ENCODE results near the gene DPP3.
"Not testable (repeated sequence)": the region's sequence is repeated elsewhere in the genome, so short reads cannot be mapped to it uniquely, and the experiment has no call there.

DPP3 gene, protein sequence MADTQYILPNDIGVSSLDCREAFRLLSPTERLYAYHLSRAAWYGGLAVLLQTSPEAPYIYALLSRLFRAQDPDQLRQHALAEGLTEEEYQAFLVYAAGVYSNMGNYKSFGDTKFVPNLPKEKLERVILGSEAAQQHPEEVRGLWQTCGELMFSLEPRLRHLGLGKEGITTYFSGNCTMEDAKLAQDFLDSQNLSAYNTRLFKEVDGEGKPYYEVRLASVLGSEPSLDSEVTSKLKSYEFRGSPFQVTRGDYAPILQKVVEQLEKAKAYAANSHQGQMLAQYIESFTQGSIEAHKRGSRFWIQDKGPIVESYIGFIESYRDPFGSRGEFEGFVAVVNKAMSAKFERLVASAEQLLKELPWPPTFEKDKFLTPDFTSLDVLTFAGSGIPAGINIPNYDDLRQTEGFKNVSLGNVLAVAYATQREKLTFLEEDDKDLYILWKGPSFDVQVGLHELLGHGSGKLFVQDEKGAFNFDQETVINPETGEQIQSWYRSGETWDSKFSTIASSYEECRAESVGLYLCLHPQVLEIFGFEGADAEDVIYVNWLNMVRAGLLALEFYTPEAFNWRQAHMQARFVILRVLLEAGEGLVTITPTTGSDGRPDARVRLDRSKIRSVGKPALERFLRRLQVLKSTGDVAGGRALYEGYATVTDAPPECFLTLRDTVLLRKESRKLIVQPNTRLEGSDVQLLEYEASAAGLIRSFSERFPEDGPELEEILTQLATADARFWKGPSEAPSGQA

DNA sequence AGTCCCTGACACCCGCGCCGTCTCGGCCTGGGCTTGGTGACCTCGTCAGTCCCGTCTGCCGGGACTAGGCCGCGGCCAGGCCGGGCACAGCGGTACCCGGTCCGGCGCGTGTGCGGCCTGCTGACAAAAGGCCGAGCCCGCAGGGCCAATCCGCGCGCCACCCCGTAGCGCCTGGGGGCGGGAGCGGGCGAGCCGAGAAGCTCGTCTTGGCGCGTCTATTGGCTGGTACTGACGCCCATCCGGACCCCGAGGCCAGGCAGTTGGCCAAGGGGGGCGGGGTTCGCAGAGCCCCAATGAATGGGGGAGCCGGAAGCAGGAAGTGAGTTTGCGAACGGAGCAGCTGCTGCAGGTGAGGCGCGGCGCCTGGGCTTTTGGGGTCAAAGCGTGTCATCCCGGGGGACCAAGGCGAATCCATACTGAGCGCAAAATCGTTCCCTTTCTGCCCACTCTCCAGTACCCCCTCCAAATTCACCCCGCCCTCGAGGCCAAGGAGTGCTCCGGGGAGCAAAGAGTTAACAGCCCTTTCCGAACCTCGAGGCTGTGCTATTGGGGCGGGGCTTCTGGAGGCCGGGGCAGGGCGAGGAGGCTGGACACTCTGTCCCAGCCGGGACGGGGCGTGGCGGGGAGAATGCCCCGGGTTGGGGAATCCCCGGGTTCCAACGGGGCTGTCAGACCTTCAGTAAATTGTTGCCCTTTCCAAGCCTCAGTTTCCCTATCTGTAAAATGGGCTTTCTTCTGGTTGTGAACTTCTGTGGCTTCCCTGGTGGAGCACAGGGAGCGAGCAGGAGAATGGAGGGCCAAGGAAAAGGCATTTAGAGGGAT is at the start of gene DPP3:
Gene DPP3 (plus strand): TSS at position 318 of the 822 bp plus-strand sequence. CDS start 1,767 bp downstream, outside the sequence.
- peak; percentile 93 for DNase-seq (ENCODE audit: low read depth)

DNA sequence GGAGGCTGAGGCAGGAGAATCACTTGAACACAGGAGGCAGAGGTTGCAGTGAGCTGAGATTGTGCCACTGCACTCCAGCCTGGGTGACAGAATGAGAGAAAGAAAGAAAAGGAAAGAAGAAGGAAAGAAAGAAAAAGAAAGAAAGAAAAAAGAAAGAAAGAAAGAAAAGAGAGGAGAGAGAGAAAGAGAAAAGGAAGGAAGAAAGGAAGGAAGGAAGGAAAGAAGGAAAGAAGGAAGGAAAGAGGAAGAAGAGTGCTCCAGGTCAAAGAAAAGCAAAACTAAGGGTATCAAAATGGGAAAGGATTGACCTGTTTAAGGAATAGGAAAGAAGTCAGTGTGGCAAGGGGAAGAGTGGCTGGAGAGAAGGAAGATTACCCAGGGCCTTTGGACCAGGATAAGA is 48.9 kb upstream of the DPP3 start:
- not testable (repeated sequence) for DNase-seq (ENCODE audit: low read depth)

DNA sequence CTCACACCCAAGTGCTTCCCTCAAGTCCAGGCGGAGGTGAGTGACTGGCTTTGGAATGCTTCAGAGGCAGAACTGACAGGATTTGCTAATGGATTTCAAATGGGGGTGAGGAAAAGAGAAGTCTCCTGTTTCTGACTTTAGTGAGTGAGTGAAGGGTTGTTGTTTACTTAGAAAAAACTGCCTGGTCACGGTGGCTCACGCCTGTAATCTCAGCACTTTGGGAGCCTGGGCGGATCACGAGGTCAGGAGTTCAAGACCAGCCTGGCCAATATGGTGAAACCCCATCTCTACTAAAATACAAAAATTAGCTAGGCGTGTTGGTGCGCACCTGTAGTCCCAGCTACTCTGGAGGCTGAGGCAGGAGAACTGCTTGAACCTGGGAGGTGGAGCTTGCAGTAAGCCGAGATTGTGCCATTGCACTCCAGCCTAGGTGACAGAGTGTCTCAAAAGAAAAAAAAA is 48.3 kb upstream of the DPP3 start:
- DNase-seq (ENCODE audit: low read depth) = not testable (repeated sequence)

DNA sequence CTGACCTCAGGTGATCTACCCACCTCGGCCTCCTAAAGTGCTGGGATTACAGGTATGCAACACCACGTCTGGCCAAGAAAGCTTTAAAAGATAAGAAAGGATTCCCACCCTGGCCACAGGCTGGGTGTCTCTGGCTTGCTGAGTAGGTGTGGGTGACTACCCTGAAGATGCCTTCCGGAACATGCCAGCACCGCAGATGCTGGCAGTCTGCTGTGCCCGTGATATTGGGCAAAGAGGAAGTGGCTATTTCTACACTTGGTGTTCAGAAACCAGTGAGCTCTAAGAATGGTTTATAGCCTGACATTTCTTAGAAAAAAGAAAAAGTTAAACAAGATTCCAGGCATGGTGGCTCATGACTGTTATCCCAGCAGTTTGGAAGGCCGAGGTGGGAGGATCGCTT is 47.6 kb upstream of the DPP3 start:
- no peak for DNase-seq (ENCODE audit: low read depth)

DNA sequence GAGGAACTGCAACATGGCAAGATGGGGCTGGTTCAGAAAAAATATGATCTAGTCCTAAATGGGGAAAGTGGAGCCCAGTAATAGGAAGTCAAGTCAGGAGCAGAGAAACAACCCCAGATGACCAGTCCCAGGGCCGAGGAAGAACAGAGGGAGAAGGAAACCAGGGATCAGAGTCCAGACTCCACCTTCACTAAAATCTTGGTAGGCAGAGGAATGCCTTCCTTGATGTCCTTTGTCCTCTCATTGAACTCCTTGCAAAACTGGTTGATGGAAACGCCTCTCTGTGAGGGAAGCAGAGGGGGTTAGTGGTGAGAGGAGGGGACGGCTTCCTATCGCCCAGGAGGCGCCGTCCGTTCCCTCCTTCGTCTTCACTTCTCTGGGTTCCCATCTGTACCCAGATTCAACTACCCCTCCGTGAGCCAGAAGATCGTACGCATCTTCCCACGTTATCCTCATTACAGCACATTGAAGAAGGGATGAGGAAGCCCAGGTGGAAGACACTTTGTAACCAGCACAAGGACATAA is 42.2 kb upstream of the DPP3 start:
- DNase-seq (ENCODE audit: low read depth) = no peak

DNA sequence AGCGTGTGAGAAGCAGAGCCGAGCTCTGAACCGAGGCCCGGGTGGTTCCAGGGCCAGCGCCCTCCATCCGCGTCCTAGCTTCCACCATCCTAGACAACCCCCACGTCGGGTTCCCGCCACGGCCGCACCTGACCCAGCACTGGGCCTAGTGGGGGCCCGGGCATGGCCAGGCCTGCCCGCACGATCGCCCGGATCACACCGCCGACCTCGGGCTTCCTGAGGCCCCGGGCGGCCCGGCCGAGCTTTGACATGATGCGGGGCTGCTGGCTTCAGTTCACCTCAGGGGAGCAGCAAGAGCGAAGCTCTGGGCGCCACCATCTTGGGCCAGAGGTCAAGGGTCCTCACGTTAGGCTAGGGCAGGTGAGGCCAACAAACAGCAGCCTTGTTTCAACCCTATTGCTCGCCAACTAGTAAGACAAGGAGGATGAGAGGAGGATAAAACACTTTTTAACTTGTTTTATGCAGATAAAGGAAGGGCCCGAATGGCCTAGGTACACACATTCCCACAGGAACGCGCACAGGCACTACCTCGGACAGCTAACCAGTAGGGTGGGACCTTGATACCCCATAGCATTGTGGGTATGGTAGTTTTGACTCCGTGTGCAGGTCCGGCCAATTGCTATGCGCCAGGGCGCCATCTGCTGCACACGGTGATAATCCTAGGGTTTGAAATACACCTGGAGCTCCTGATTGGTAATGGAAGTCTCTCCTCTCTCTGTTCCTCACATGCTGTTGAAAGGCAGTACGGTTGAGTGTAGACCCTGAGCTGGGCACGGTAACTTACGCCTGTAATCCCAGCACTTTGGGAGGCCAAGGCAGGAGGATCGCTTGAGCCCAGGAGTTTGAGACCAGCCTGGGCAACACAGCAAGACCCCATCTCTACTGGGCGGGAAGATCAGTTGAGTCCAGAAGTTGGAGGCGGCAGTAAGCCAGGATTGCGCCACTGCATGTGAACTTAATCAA is 41.4 kb upstream of the DPP3 start, which contains the start of gene MRPL11:
Gene MRPL11 (minus strand): TSS at position 345 of the 963 bp plus-strand sequence. CDS start 94 bp downstream, at position 251.
- DNase-seq (ENCODE audit: low read depth) = peak; percentile 74

DNA sequence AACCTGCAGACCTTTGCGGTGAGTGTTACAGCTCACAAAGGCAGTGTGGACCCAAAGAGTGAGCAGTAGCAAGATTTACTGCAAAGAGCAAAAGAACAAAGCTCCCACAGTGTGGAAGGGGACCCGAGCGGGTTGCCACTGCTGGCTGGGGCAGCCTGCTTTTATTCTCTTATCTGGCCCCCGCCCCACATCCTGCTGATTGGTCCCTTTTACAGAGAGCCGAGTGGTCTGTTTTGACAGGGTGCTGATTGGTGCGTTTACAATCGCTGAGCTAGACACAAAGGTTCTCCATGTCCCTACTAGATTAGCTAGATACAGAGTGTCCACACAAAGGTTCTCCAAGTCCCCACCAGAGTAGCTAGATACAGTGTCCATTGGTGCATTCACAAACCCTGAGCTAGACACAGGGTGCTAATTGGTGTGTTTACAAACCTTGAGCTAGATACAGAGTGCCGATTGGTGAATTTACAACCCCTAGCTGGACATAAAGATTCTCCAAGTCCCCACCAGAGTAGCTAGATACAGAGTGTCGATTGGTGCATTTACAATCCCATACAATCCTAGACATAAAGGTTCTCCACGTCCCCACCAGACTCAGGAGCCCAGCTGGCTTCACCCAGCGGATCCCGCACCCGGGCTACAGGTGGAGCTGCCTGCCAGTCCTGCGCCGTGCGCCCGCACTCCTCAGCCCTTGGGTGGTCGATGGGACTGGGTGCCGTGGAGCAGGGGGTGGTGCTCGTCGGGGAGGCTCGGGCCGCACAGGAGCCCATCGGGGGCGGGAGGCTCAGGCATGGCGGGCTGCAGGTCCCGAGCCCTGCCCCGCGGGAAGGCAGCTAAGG is 39.9 kb upstream of the DPP3 start:
- DNase-seq (ENCODE audit: low read depth) = not testable (repeated sequence)

DNA sequence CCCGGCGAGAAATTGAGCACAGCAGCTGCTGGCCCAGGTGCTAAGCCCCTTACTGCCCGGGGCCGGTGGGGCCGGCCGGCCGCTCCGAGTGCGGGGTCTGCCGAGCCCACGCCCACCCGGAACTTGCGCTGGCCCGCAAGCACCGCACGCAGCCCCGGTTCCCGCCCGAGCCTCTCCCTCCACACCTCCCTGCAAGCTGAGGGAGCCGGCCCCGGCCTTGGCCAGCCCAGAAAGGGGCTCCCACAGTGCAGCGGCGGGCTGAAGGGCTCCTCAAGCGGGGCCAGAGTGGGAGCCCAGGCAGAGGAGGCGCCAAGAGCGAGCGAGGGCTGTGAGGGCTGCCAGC is 39.3 kb upstream of the DPP3 start:
- not testable (repeated sequence) for DNase-seq (ENCODE audit: low read depth)

DNA sequence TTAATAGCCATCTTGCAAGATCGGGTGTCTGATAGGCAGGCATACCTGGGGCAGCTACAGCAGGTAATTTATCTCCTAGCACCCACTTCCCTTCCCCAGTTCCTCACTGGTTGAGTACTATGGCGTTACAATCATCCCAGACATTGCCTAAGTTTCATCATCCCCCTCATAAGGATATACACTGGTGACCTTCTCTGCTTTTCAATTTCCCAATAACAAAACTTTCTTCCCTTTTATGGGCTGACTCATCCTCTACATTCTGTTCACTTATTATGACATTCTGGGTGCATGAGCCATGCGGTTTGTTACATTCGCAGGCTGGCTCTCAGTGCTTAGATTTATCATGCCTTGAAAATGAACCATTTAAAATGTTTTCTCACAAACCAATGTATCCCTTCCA is 36.6 kb upstream of the DPP3 start:
- DNase-seq (ENCODE audit: low read depth) = no peak

DNA sequence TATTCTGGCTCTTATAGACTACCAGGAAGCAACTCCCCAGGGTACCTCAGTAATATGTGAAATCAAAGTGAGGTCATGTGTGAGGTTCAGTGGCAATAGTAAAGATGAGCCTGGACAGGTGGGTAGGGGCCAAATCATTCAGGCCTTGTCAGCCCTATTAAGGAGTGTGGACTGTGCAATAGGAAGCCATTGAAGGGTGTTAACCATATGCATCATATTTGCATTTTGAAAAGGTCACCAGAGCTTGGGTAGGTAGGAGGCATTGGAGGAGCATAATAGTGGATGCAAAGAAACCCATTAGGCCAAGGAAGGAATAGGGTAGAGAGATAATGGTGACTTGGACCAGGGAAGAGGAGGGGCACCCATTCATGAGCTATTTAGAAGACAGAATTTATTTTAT is 33.2 kb upstream of the DPP3 start:
- no peak for DNase-seq (ENCODE audit: low read depth)

DNA sequence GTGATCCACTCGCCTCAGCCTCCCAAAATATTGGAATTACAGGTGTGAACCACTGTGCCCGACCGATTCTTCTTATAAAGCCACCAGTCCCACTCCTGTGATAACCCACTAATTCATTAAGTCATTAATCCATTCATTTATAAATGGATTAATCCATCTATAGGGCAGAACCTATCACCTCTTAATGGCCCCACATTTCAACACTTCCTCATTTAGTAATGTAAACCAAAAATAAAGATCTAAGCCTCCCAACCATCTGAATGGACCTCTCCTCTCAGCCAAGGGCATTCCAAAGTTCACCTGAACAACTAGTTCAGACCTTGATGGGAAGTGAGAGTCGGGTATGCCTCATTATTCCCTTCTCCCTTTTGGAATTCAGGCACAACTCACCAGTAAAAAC is 31.7 kb upstream of the DPP3 start:
- DNase-seq (ENCODE audit: low read depth) = no peak

DNA sequence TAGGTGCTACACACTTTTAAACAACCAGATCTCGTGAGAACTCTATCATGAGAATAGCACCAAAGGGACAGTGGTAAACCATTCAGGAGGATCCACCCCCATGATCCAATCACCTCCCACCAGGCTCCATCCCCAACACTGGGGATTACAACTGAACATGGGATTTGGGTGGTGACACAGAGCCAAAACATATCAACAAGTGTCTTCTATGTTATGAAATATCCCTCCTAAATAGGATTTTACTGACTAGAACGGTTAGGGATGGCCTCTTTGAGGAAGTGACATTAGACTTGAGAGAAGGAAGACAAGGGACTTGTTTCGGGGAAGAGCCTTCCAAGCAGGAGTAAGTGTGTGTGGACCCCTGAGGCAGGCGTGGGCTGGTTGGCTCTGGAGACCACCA is 29.7 kb upstream of the DPP3 start:
- no peak for DNase-seq (ENCODE audit: low read depth)

DNA sequence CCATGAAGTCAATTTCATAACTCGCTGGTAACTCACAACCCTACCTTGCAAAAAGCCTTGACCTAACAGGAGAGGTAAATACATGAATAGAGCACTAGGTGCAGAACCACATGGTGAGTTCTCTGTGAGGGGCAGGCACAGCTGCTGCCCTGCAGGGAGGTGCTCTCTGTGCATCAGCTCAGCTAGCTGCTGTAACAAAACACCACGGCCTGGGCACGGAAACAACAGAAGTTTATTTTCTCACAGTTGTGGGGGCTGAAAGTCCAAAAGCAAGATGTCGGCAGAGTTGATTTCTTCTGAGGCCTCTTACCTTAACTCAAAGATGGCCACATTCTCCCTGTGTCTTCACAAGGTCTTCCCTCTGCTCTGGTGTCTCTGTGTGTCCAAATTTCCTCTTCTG is 28.6 kb upstream of the DPP3 start:
- DNase-seq (ENCODE audit: low read depth) = no peak

DNA sequence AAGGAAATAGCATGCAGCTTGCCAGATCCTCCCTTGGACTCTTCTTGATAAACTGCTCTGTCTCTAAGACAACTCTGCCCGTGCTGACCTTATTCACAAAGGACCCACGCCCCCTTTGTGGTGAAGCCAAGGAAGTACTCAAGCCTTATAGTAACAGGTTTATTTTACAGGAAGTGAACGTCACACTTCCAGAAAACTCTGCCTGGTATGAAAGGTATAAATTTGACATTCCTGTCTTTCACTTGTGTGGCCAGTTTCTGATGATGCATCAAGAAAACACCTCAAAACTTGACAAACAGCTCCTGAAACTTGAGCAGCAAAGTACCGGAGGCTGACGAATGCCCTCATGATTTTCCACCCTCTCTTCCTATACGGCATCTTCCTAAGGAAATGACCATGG is 26.0 kb upstream of the DPP3 start:
- no peak for DNase-seq (ENCODE audit: low read depth)

DNA sequence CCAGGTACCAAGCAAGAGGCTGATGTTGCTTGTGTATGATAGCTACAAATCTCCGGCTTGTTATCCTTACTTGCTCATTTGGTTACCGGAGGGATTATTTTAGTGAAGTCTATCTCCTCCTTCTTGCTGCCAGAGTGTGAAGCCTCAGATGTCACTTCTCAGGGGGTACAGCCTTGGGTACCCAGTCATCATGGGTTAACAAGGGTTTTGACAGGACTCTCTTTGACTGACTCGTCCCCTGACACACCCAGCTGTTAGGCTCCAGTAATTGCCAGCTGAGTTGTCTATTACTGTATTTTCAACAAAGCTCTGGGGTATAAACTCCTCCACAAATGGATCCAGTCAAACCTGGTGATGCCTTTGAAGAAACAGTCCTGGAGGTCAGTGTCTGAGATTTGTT is 25.4 kb upstream of the DPP3 start:
- DNase-seq (ENCODE audit: low read depth) = no peak

DNA sequence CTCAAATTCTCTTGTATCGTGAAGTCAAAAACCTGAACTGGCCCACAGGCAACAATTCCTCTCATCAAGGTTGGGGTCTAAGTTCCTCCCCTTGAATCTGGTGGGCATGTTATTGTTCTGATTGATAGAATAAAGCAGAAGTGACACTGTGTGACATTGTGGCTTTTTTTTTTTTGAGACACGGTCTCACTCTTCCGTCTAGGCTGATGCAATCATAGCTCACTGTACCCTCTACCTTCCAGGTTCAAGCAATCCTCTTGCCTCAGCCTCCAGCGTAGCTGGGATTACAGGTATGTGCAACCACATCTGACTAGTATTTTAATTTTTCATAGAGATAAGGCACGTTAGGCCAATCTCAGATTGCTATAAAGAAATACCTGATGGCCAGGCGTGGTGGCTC is 22.4 kb upstream of the DPP3 start:
- DNase-seq (ENCODE audit: low read depth) = no peak

DNA sequence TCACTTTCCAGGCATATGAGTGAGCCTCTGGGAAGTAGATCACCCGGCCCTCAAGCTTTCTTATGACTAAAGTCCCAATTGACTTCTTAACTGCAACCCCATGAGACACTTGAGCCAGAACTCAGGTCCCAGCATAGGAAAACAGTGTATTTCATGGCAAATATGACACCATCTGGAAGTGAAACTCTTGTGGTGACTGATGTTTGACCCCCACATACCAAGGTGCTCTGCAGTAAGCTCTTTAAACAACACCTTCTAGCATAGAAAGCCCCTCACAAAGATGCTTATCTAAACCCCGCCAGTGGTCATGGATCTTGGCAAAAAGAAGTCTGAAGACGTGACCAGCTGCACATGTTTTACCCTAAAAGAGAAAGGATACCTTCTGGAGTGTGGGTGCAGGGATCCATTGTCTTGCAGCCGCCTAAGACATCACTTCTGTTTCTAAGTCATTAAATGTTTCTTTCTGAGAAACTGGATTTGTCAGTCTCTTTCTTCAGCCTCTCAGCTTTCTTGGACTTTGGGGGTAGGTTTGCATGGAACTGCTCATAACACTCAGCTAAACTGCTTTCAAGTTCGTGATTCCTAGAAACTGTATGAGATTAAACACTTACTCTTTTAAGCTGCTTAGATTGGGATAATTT is 21.0 kb upstream of the DPP3 start:
- no peak for DNase-seq (ENCODE audit: low read depth)

DNA sequence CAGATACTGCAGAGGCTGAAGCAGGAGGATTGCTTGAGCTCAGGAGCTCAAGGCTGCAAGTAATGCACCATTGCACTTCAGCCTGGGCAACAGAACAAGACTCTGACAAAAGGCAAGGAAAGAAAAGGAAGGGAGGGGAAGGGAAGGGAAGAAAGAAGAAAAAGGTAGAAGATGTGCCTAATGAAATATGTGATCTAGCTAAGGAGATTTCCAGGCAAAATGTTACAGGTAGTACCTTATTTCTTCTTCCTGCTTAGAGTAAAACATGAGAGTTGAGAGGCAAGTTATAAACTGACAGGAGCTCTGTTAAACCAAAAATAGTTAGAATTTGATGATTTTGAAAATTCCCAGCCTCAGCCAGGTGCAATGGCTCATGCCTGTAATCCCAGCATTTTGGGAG is 18.2 kb upstream of the DPP3 start:
- no peak for DNase-seq (ENCODE audit: low read depth)

DNA sequence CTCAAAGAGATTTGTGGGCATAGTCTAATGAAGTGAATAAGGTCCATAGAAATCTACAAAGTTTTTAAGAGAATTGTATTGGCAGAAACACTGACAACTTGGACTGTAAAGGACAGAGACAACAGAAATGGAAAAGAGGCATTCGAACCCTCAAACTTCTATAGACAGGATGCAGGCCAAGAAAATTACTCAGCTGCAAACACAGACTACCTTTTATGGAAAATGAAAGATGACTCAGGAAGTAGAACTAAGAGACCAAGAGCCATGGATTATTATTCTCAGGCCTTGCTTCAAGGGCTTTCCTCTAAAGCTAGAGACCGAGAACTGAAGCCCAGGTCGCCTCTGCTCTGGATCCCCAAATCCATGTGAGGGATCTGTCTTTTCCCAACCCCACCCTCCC is 17.3 kb upstream of the DPP3 start:
- no peak for DNase-seq (ENCODE audit: low read depth)

DNA sequence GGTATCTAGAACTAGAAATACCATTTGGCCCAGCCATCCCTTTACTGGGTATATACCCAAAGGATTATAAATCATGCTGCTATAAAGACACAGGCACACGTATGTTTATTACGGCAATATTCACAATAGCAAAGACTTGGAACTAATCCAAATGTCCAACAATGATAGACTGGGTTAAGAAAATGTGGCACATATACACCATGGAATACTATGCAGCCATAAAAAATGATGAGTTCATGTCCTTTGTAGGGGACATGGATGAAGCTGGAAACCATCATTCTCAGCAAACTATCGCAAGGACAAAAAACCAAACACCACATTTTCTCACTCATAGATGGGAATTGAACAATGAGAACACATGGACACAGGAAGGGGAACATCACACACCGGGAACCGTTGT is 16.1 kb upstream of the DPP3 start:
- DNase-seq (ENCODE audit: low read depth) = not testable (repeated sequence)

Data from T-helper 22 cell (primary cell).